Stomach (tissue), 9 donors: Measurements from ENCODE around the gene PSMD14. TPM values are rescaled to one million over a fixed set of nuclear protein-coding genes. Genes with fewer than 3 reads are reported as not detected.
A peak's percentile ranks its signal among the peaks of the same experiment; 100 is the strongest.

ENCODE experiments used
- DNase-seq, 2 donors: peaks; one replicate each; pipeline versions ENCODE4 v3.0.0 to v3.0.0-alpha.2; 2013 to 2019
- H3K27ac ChIP-seq, 5 donors: fragments of 200-600 bp in 4 of 5; sonication (generic) in 4 of 5; one replicate each; pipeline ENCODE4 v1.5.1; 2013 to 2019; ENCODE audit warnings: mild to moderate bottlenecking in 1 of 5, moderate library complexity in 1 of 5
- H3K27me3 ChIP-seq, 3 donors: fragments of 200-600 bp; sonication (generic); one replicate each; pipeline ENCODE4 v1.5.1; 2017 to 2019; ENCODE audit warnings: mixed run types in 1 of 3
- H3K36me3 ChIP-seq, 4 donors: fragments of 200-600 bp; sonication (generic); 1 replicate in 3 of 4; 2 replicates in 1 of 4; pipeline ENCODE4 v1.5.1; 2016 to 2019
- H3K4me1 ChIP-seq, 4 donors: fragments of 200-600 bp; sonication (generic); one replicate each; pipeline ENCODE4 v1.5.1; 2016 to 2019
- H3K4me3 ChIP-seq, 4 donors: fragments of 200-600 bp; sonication (generic) in 3 of 4; one replicate each; pipeline ENCODE4 v1.5.1; 2016 to 2019; ENCODE audit warnings: mild to moderate bottlenecking in 1 of 4
- H3K9me3 ChIP-seq, 4 donors: fragments of 200-600 bp; sonication (generic); one replicate each; pipeline ENCODE4 v1.5.1; 2016 to 2019
- EP300 ChIP-seq: sonication (generic); formaldehyde crosslinking; IDR thresholded peaks from one replicate; pipeline ENCODE4 v1.6.1; 2017; ENCODE audit warnings: antibody characterized with exemption
- POLR2A ChIP-seq, 4 donors: fragments of 450-650 bp; IDR thresholded peaks; one replicate each; pipeline ENCODE4 v1.6.1; 2016; ENCODE audit warnings: antibody characterized with exemption in 4 of 4, control low read depth in 2 of 4, mild to moderate bottlenecking in 1 of 4, moderate library complexity in 1 of 4
- POLR2AphosphoS5 ChIP-seq, 3 donors: sonication (generic); formaldehyde crosslinking; IDR thresholded peaks; one replicate each; pipeline ENCODE4 v1.6.1; 2016; ENCODE audit warnings: antibody characterized with exemption in 3 of 3
- WGBS, 5 donors: extraction: QIAGEN DNeasy Blood & Tissue Kit in 3 of 5; methylation state at CpG; one replicate each; pipeline versions ENCODE4 v1.1.5 to v1.1.7; 2013 to 2018; 5-methylcytosine and 5-hydroxymethylcytosine counted together
- intact Hi-C: fragments of 100-400 bp; cut with DNase I; formaldehyde crosslinking; loops from one replicate; pipeline ENCODE4 v1.15.1; 2023; ENCODE audit warnings: low total_unique reads
- polyA plus RNA-seq, 3 donors: library from polyadenylated mRNA; stranded (reverse); fragments of 200-250 nt; gene quantifications; one replicate each; pipeline ENCODE4 v1.2.3, GENCODE V29; 2013
- total RNA-seq, 5 donors: library from RNA; depleted of rRNA; stranded (reverse); fragments of >200 nt; gene quantifications; one replicate each; pipeline versions ENCODE4 v1.1.0 to v1.2.3, GENCODE V29; 2014 to 2016
- TF ChIP-seq, protein P1 (sequence below), 7 experiments: fragments of 450-650 bp in 4 of 7; fragments of 200-600 bp in 3 of 7; sonication (generic) in 3 of 7; IDR thresholded peaks; one replicate each; pipeline ENCODE4 v1.5.1; 2016 to 2019; ENCODE audit warnings: antibody characterized with exemption in 7 of 7, control low read depth in 2 of 7, mild to moderate bottlenecking in 1 of 7
- donor health status: healthy with polysubstance abuse.
- donor health status: Bipolar disorder and iron deficiency.
- donor health status: healthy.

Gene PSMD14
- total and polyA plus RNA-seq, 8 donors, result 2.9 to 47.2 (median 24.8) TPM

DNA sequence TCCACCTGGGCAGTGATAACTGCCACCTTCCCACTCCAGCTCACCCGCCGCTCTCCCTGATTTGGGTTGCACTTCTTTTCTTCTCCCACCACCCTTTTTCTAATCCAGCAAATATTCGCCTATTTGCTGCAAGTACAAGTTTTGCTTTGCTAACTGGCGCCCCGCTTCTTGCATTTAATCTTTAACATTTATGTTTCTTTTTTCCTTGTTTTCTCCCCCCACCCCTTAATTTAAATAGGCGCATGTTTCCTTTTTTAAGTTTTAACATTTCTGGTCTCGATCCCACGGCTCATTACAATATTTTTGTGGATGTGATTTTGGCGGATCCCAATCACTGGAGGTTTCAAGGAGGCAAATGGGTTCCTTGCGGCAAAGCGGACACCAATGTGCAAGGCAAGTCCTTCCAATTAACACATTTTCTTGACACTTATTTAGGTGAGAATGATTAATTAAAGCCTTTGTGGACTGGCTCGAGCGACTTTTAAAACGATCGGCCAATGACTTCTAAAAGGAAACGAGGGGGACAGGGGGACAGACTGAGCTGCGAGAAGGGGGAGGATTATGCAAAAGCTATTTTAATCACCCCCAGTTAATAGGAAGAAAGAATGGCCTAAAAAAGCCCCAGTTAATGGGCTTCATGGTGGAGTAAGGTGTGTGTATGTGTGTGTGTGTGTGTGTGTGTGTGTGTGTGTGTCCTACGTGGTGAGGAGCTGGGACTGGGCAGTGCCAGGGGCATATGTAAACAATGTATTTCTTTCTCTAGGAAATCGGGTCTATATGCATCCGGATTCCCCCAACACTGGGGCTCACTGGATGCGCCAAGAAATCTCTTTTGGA, 109.4 kb downstream of the PSMD14 start:
- 13 to 19% (median 15%) methylated on average over 21 of the region's 21 CpGs for WGBS, 5 donors
- Histone ChIP-seq H3K36me3 (no peaks in the 10 kb centered on the region), H3K27ac (no peak overlapping the region), H3K4me1 (peaks cover 35 to 55% (median 48%) of the 10 kb centered on the region in 4 donors), H3K9me3 (no peaks in the 10 kb centered on the region), H3K27me3 (peaks cover 45 to 90% (median 81%) of the 10 kb centered on the region in 3 donors), H3K4me3 (no peak overlapping the region)
- no peak for DNase-seq
- intact Hi-C loops, result no loop called here
- no peak for TF ChIP-seq EP300

DNA sequence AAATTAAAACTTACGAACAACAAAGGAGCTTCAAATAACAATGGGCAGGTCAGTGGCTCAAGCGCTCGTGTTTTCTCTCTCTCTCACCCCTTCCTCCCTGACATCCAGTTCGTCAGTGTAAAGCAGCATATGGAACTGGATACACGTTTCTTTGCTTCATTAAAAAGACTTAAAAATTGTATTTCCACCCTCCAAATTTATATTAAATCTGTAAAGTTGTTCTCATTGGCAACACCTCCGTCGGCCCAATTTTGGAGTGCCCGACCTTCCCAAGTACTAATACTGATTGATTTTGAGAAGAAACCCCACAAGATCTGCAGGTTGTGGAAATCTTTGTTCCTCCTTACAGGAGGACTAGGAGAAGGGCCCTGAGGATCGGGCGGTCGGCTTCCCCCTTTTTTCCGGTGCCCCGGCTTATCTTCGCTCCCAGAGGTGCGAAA, 110.1 kb downstream of the PSMD14 start:
- H3K27ac ChIP-seq, result no peak overlapping the region
- TF ChIP-seq POLR2AphosphoS5 (IDR thresholded peaks at IDR 0.05), result no peak
- TF ChIP-seq POLR2A (IDR thresholded peaks at IDR 0.05), result no peak
- TF ChIP-seq, protein P1, sequence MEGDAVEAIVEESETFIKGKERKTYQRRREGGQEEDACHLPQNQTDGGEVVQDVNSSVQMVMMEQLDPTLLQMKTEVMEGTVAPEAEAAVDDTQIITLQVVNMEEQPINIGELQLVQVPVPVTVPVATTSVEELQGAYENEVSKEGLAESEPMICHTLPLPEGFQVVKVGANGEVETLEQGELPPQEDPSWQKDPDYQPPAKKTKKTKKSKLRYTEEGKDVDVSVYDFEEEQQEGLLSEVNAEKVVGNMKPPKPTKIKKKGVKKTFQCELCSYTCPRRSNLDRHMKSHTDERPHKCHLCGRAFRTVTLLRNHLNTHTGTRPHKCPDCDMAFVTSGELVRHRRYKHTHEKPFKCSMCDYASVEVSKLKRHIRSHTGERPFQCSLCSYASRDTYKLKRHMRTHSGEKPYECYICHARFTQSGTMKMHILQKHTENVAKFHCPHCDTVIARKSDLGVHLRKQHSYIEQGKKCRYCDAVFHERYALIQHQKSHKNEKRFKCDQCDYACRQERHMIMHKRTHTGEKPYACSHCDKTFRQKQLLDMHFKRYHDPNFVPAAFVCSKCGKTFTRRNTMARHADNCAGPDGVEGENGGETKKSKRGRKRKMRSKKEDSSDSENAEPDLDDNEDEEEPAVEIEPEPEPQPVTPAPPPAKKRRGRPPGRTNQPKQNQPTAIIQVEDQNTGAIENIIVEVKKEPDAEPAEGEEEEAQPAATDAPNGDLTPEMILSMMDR (IDR thresholded peaks at IDR 0.05), result no peak
- no peak for TF ChIP-seq EP300
- H3K36me3 ChIP-seq, result no peaks in the 10 kb centered on the region
- intact Hi-C loops, result no loop called here
- peaks cover 49 to 96% (median 87%) of the 10 kb centered on the region in 3 donors for H3K27me3 ChIP-seq
- peaks cover 36 to 59% (median 50%) of the 10 kb centered on the region in 4 donors for H3K4me1 ChIP-seq
- WGBS, 5 donors, result 5 to 10% (median 7%) methylated on average over 14 to 15 of the region's 15 CpGs
- DNase-seq, result no peak
- peak overlapping the region in 2 of 4 donors; percentile 12 to 20 for H3K4me3 ChIP-seq
- peaks cover 0 to 3% (median 0%) of the 10 kb centered on the region in 4 donors for H3K9me3 ChIP-seq

DNA sequence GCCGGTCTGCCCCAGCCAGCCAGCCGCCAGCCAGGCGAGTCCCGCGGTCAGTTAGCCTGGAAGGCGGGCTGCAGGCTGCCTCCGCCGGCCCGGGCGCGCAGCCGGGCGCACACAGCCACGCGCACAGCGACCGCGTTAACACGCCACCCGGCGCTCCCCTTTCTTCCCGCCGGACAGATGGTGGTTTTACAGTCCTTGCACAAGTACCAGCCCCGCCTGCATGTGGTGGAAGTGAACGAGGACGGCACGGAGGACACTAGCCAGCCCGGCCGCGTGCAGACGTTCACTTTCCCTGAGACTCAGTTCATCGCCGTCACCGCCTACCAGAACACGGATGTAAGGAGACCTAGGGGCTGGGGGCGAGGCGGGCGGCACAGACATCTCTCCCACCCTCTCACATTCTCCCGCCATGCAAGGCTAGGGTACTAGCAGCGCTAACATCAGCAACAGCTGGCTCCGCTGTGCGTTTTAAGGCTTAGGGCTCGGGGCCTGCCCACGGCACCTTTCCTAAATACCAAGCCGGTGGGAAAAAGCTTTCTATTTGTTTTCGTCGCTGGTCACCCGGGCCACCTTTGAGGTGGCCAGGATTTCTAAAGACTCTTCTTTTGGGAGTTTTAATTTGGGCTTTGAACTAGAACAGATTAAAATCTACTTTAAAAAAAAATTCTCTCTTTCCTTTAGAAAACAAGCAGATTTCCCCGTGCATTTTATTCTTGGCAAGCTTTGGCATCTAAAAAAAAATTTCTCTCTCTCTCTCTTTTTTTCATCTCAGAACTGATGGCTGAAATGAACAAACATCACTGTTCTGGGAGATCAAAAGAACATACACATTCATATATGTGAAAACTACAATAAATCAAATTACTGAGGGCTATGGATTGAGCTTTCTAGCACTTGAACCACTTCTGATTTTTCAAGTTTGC, 110.8 kb downstream of the PSMD14 start:
- WGBS, 5 donors, result 4 to 9% (median 6%) methylated on average over 37 to 49 of the region's 49 CpGs

DNA sequence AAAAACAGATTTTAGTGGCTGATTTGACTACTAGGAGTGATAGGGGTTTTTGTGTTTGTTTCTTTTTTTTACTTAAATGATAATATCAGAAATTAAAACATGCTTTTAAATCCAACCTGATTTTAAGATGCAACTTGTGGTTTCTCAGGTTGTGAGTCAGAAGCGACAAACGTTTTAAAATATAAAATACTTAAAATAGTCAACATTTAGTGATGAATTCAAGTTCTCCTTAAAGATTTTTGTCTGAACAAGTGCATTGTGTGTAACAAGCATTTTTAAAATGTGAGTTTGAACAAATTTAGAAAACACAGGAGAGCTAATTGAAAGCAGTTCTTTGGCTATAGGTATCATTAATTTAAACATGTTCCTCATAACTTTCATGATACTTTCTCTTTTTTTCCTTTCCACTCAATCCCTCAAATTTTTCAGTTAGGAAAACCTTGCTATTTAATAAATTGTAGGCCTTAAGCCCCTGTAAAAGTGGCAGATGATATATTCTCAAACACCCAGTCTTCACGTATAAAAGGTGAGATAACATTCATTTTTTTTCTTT, 111.5 kb downstream of the PSMD14 start:
- Histone ChIP-seq H3K27me3 (peaks cover 61 to 100% (median 94%) of the 10 kb centered on the region in 3 donors), H3K36me3 (no peaks in the 10 kb centered on the region), H3K9me3 (peaks cover 0 to 5% (median 0%) of the 10 kb centered on the region in 4 donors), H3K27ac (no peak overlapping the region), H3K4me3 (no peak overlapping the region), H3K4me1 (peaks cover 39 to 63% (median 53%) of the 10 kb centered on the region in 4 donors)
- intact Hi-C loops, result no loop called here
- no peak for DNase-seq
- 45 to 56% (median 52%) methylated on average over 3 of the region's 3 CpGs for WGBS, 5 donors
- no peak for TF ChIP-seq POLR2AphosphoS5 (IDR thresholded peaks at IDR 0.05)
- TF ChIP-seq POLR2A (IDR thresholded peaks at IDR 0.05), result no peak
- TF ChIP-seq, protein P1 (IDR thresholded peaks at IDR 0.05), result no peak
- TF ChIP-seq EP300, result no peak

More for the DNA sequence above, 110.8 kb downstream of the PSMD14 start:
- H3K27ac ChIP-seq, result no peak overlapping the region
- peaks cover 0 to 5% (median 0%) of the 10 kb centered on the region in 4 donors for H3K9me3 ChIP-seq
- intact Hi-C loops, result no loop called here
- peaks cover 43 to 65% (median 56%) of the 10 kb centered on the region in 4 donors for H3K4me1 ChIP-seq
- no peaks in the 10 kb centered on the region for H3K36me3 ChIP-seq
- peak in 1 of 2 donors; percentile 59 for DNase-seq
- TF ChIP-seq, protein P1 (IDR thresholded peaks at IDR 0.05), result no peak
- TF ChIP-seq POLR2A (IDR thresholded peaks at IDR 0.05), result no peak
- no peak for TF ChIP-seq POLR2AphosphoS5 (IDR thresholded peaks at IDR 0.05)
- no peak for TF ChIP-seq EP300
- H3K4me3 ChIP-seq, result peak overlapping the region in 2 of 4 donors; percentile 12 to 20
- peaks cover 54 to 100% (median 94%) of the 10 kb centered on the region in 3 donors for H3K27me3 ChIP-seq
